GM06990 (cell line): ENCODE data around the gene EXO1.

Experiments used
- DNase-seq: peaks from one replicate; pipeline ENCODE4 v3.0.0-alpha.2; 2011; ENCODE audit not compliant: insufficient read length; ENCODE audit errors: extremely low read depth
- H3K27me3 ChIP-seq: replicated peaks from 2 replicates; pipeline ENCODE4 v1.6.0; 2011; ENCODE audit warnings: low read length; ENCODE audit not compliant: control insufficient read depth, insufficient read depth
- H3K36me3 ChIP-seq: 2 replicates; pipeline ENCODE4 v1.5.1; 2011; ENCODE audit warnings: low read length; ENCODE audit not compliant: control insufficient read depth, insufficient read depth
- H3K4me3 ChIP-seq: replicated peaks from 2 replicates; pipeline ENCODE4 v1.5.1; 2011; ENCODE audit warnings: low read depth, mild to moderate bottlenecking, control low read depth, low read length
- TF ChIP-seq, protein P1 (sequence below): IDR thresholded peaks from 2 replicates; pipeline ENCODE4 v1.5.1; 2011; ENCODE audit warnings: low read length, control low read depth, mild to moderate bottlenecking, inconsistent platforms; ENCODE audit not compliant: insufficient read depth, poor library complexity, severe bottlenecking

Gene EXO1

DNA sequence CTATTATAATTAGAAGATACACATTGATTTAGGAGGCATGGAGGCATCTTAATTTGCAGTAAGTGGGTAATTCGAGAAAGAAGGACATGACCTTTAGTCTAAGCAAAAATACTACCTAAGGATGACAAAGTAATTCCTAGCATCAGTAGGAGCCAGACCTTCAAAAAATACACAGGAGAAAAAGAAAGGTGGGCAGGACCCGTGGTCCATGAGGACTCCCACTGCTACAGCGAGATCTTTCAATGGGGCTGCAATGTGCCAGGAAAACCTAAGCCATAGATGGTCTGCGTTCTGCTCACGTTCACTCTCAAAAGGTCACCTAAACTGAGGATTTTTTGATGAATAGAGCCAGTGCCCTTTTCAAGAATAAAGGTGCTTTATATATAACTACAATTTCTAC is 10.6 kb upstream of the EXO1 start:
- TF ChIP-seq, protein P1, sequence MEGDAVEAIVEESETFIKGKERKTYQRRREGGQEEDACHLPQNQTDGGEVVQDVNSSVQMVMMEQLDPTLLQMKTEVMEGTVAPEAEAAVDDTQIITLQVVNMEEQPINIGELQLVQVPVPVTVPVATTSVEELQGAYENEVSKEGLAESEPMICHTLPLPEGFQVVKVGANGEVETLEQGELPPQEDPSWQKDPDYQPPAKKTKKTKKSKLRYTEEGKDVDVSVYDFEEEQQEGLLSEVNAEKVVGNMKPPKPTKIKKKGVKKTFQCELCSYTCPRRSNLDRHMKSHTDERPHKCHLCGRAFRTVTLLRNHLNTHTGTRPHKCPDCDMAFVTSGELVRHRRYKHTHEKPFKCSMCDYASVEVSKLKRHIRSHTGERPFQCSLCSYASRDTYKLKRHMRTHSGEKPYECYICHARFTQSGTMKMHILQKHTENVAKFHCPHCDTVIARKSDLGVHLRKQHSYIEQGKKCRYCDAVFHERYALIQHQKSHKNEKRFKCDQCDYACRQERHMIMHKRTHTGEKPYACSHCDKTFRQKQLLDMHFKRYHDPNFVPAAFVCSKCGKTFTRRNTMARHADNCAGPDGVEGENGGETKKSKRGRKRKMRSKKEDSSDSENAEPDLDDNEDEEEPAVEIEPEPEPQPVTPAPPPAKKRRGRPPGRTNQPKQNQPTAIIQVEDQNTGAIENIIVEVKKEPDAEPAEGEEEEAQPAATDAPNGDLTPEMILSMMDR = no peak
- Histone ChIP-seq H3K36me3 (no peaks in the 10 kb centered on the region), H3K4me3 (no peak overlapping the region), H3K27me3 (no peaks in the 10 kb centered on the region)
- no peak for DNase-seq

- Histone ChIP-seq H3K36me3 (no peaks in the 10 kb centered on the region), H3K27me3 (no peaks in the 10 kb centered on the region), H3K4me3 (no peak overlapping the region)
- TF ChIP-seq, protein P1 = no peak
- DNase-seq = no peak
Observed at GRCh38 chr1:241837901-241838300, 10.1 kb upstream of the EXO1 start.

DNA sequence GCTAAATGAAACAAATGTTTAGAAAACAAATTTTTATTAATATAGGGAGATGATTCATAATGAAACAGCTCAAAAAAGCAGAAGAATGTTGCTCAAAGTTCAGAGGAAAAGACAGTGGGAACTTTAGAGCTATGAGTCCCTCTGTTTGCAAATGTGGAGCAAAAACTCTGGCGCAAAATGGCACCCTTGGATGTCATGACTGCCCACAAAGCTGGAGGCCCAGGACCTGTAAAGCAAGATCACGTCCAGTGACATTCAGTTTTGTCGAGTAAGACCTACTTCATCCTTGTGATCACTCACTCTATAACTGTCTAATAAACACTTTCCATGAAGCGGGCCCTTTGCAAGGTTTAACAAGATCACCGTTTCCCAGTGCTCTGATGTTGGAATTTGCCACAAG is 9.1 kb upstream of the EXO1 start:
- no peaks in the 10 kb centered on the region for H3K27me3 ChIP-seq
- H3K4me3 ChIP-seq = no peak overlapping the region
- TF ChIP-seq, protein P1 = no peak
- DNase-seq = peak; percentile 28
- H3K36me3 ChIP-seq = no peaks in the 10 kb centered on the region

GRCh38 chr1:241839369-241839979 is 8.5 kb upstream of the EXO1 start:
- no peaks in the 10 kb centered on the region for H3K36me3 ChIP-seq
- no peak overlapping the region for H3K4me3 ChIP-seq
- DNase-seq = no peak
- TF ChIP-seq, protein P1 = no peak
- H3K27me3 ChIP-seq = no peaks in the 10 kb centered on the region

DNA sequence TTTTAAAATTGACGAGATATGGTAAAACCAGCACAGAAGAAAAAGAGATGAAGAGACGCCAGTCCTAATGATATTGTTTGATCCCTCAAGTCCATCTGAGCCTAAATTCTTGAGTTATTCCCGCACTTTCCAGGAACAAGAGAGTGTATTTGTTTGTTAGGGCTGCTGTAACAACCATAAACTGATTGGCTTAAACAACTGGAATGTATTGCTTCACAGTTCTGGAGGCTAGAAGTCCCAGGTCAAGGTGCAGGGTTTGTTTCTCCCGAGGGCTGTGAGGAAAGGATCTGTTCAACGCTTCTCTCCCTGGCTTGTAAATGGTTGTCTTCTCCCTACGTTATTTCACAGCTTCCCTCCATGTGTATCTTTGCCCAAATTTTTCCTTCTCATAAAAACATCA is 7.8 kb upstream of the EXO1 start:
- DNase-seq = no peak
- Histone ChIP-seq H3K36me3 (no peaks in the 10 kb centered on the region), H3K4me3 (no peak overlapping the region), H3K27me3 (no peaks in the 10 kb centered on the region)
- TF ChIP-seq, protein P1 = no peak

- no peak overlapping the region for H3K4me3 ChIP-seq
- H3K36me3 ChIP-seq = no peaks in the 10 kb centered on the region
- H3K27me3 ChIP-seq = no peaks in the 10 kb centered on the region
- TF ChIP-seq, protein P1 = no peak
- no peak for DNase-seq
Observed at GRCh38 chr1:241841691-241842090, 6.3 kb upstream of the EXO1 start.
